Panc1 (cell line): ENCODE data around the gene ELFN2. TPM values are rescaled to one million over a fixed set of nuclear protein-coding genes. Genes with fewer than 3 reads are reported as not detected.

Source experiments
- ATAC-seq: fragments of 200-7000 bp; cut with Tn5 transposase; 2 replicates; pipeline ENCODE4 v1.9.1; 2020; ENCODE audit warnings: mild to moderate bottlenecking, moderate library complexity
- BruUV-seq: library from RNA; stranded (reverse); fragments of 400-500 nt; replicated peaks from 2 replicates; lab custom pipeline; 2021; lab: Mats Ljungman, UMichigan
- CTCF ChIA-PET: fragments of 300-600 bp; sonication (Branson Sonifier 250); formaldehyde crosslinking; loops from one replicate; lab custom pipeline; 2022; ENCODE audit warnings: antibody characterized with exemption; lab: Charles Lee
- POLR2A ChIA-PET: fragments of 300-600 bp; sonication (Branson Sonifier 250); formaldehyde crosslinking; loops from one replicate; lab custom pipeline; 2022; ENCODE audit warnings: antibody characterized with exemption; lab: Charles Lee
- DNase-seq: peaks from one replicate; pipeline ENCODE4 v3.0.0-alpha.2; 2010; ENCODE audit warnings: low read depth, low spot score
- H3K27ac ChIP-seq: 2 replicates; pipeline ENCODE4 v1.5.1; 2011; ENCODE audit warnings: mild to moderate bottlenecking, low read length, inconsistent platforms
- H3K27me3 ChIP-seq: fragments of 200-500 bp; sonication (Bioruptor generic); 2 replicates; pipeline ENCODE4 v1.6.0; 2014; ENCODE audit warnings: low read length, inconsistent platforms; ENCODE audit not compliant: control insufficient read depth, insufficient read depth
- H3K36me3 ChIP-seq: fragments of 200-500 bp; sonication (Bioruptor generic); 2 replicates; pipeline ENCODE4 v1.5.1; 2014; ENCODE audit warnings: inconsistent platforms, mild to moderate bottlenecking, low read length, moderate library complexity; ENCODE audit not compliant: control insufficient read depth, insufficient read depth
- H3K4me1 ChIP-seq: 2 replicates; pipeline ENCODE4 v1.5.1; 2011; ENCODE audit warnings: inconsistent platforms, mild to moderate bottlenecking, low read length, moderate library complexity; ENCODE audit not compliant: control insufficient read depth, insufficient read depth
- H3K4me3 ChIP-seq, 2 experiments: 2 replicates each; pipeline ENCODE4 v1.5.1; 2011 to 2012; ENCODE audit warnings: low read depth in 2 of 2, low read length in 2 of 2, mild to moderate bottlenecking in 2 of 2, inconsistent platforms in 1 of 2, moderate library complexity in 1 of 2
- H3K9me3 ChIP-seq: fragments of 200-500 bp; sonication (Bioruptor generic); 2 replicates; pipeline ENCODE4 v1.5.1; 2014; ENCODE audit warnings: low read depth, mild to moderate bottlenecking, inconsistent platforms, low read length, moderate library complexity; ENCODE audit not compliant: control insufficient read depth, insufficient read depth
- POLR2AphosphoS5 ChIP-seq: IDR thresholded peaks from 2 replicates; pipeline ENCODE4 v1.6.1; 2012; ENCODE audit warnings: mild to moderate bottlenecking, low read depth, low read length, moderate library complexity
- SIN3A ChIP-seq: IDR thresholded peaks from 2 replicates; pipeline ENCODE4 v1.6.1; 2012; ENCODE audit warnings: low read depth, mild to moderate bottlenecking, low read length, moderate library complexity, borderline replicate concordance; ENCODE audit not compliant: insufficient read depth
- TCF7L2 ChIP-seq: IDR thresholded peaks from 2 replicates; pipeline ENCODE4 v1.6.1; 2011; ENCODE audit warnings: mild to moderate bottlenecking, low read depth, low read length, inconsistent platforms
- in situ Hi-C: cut with HindIII; loops from 2 replicates; pipeline ENCODE4 v1.10.0; 2016; ENCODE audit warnings: low sequenced_read_pairs, low pct_unique_long_range_greater_than_20kb
- intact Hi-C: fragments of 100-400 bp; cut with micrococcal nuclease; formaldehyde crosslinking; loops from one replicate; pipeline ENCODE4 v1.10.0; 2022; ENCODE audit not compliant: unreplicated experiment
- total RNA-seq: library from RNA; stranded (reverse); gene quantifications from one replicate; pipeline ENCODE4 v1.2.1, GENCODE V29; 2021; ENCODE audit not compliant: unreplicated experiment
- TF ChIP-seq, protein P1 (sequence below), 2 experiments: IDR thresholded peaks; 2 replicates each; pipeline ENCODE4 v1.6.1; 2011 to 2012; ENCODE audit warnings: low read depth in 2 of 2, control low read depth in 1 of 2, low read length in 1 of 2, mild to moderate bottlenecking in 1 of 2, moderate library complexity in 1 of 2; ENCODE audit not compliant: insufficient read depth in 1 of 2
- TF ChIP-seq, protein P2 (sequence below): fragments of 450-650 bp; IDR thresholded peaks from 2 replicates; pipeline ENCODE4 v1.5.1; 2017; ENCODE audit warnings: mild to moderate bottlenecking

The ELFN2 gene
- total RNA-seq, 1 experiment from 2014 or later = 2.9 TPM

DNA sequence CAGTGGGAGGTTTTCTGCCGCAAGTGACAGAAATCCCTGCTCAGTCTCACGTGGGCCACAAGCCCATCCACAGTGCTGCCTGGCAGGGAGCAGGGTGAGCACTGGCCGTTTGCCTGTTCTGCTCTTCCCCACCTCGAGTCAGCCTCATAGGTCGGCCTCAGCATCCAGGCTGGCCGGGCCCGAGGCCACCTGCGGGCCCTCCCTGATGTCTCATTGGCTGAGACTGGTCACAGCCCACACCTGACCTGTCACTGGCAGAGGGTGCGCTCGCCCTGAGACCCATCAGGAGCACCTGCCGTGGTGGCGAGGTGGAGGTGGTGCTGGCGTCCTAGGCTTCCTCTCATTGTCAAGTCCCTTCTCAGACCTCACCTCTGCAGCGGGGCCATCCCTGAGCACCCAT, 72.1 kb downstream of the ELFN2 start:
- H3K27me3 ChIP-seq = no peaks in the 10 kb centered on the region
- H3K36me3 ChIP-seq = no peaks in the 10 kb centered on the region
- BruUV-seq = no TSS peak
- no peak for DNase-seq
- H3K27ac ChIP-seq = no peak overlapping the region
- no peak for ATAC-seq
- H3K4me1 ChIP-seq = no peaks in the 10 kb centered on the region
- CTCF ChIA-PET = no interaction called here
- intact Hi-C loops = no loop called here
- POLR2A ChIA-PET = no interaction called here
- H3K4me3 ChIP-seq = no peak overlapping the region
- TF ChIP-seq POLR2AphosphoS5 = no peak
- TF ChIP-seq, protein P1, sequence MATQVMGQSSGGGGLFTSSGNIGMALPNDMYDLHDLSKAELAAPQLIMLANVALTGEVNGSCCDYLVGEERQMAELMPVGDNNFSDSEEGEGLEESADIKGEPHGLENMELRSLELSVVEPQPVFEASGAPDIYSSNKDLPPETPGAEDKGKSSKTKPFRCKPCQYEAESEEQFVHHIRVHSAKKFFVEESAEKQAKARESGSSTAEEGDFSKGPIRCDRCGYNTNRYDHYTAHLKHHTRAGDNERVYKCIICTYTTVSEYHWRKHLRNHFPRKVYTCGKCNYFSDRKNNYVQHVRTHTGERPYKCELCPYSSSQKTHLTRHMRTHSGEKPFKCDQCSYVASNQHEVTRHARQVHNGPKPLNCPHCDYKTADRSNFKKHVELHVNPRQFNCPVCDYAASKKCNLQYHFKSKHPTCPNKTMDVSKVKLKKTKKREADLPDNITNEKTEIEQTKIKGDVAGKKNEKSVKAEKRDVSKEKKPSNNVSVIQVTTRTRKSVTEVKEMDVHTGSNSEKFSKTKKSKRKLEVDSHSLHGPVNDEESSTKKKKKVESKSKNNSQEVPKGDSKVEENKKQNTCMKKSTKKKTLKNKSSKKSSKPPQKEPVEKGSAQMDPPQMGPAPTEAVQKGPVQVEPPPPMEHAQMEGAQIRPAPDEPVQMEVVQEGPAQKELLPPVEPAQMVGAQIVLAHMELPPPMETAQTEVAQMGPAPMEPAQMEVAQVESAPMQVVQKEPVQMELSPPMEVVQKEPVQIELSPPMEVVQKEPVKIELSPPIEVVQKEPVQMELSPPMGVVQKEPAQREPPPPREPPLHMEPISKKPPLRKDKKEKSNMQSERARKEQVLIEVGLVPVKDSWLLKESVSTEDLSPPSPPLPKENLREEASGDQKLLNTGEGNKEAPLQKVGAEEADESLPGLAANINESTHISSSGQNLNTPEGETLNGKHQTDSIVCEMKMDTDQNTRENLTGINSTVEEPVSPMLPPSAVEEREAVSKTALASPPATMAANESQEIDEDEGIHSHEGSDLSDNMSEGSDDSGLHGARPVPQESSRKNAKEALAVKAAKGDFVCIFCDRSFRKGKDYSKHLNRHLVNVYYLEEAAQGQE (IDR thresholded peaks at IDR 0.05; ENCODE audit: insufficient read depth in 1 of 2, low read depth in 2 of 2, low read length in 1 of 2) = no peak
- TF ChIP-seq SIN3A = no peak
- TF ChIP-seq, protein P2, sequence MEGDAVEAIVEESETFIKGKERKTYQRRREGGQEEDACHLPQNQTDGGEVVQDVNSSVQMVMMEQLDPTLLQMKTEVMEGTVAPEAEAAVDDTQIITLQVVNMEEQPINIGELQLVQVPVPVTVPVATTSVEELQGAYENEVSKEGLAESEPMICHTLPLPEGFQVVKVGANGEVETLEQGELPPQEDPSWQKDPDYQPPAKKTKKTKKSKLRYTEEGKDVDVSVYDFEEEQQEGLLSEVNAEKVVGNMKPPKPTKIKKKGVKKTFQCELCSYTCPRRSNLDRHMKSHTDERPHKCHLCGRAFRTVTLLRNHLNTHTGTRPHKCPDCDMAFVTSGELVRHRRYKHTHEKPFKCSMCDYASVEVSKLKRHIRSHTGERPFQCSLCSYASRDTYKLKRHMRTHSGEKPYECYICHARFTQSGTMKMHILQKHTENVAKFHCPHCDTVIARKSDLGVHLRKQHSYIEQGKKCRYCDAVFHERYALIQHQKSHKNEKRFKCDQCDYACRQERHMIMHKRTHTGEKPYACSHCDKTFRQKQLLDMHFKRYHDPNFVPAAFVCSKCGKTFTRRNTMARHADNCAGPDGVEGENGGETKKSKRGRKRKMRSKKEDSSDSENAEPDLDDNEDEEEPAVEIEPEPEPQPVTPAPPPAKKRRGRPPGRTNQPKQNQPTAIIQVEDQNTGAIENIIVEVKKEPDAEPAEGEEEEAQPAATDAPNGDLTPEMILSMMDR = no peak
- no peaks in the 10 kb centered on the region for H3K9me3 ChIP-seq
- in situ Hi-C loops = no loop called here

DNA sequence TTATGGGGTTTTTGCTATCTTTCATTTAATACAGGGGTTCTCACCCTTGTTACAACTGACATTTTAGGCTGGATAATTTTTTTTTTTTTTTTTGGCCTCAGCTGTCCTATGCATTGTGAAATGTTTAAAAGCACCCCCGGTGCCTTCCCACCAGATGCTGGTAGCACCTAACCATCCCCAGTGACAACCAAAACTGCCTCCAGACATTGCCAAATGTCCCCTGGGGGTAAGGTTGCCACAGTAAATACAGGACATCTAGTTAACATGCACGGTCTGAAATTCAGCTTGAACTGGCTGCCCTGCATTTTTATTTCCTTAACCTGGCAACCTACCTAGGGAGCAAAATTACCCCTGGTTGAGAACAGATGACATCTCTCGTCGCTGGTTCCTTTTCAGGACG, 72.6 kb downstream of the ELFN2 start:
- no peak for TF ChIP-seq SIN3A
- TF ChIP-seq POLR2AphosphoS5 = no peak
- no peak for TF ChIP-seq TCF7L2
- TF ChIP-seq, protein P1 (IDR thresholded peaks at IDR 0.05; ENCODE audit: insufficient read depth in 1 of 2, low read depth in 2 of 2, low read length in 1 of 2) = no peak
- TF ChIP-seq, protein P2 = no peak
- CTCF ChIA-PET = no interaction called here
- H3K4me3 ChIP-seq = no peak overlapping the region
- in situ Hi-C loops (no loop called here), intact Hi-C loops (no loop called here)
- no peaks in the 10 kb centered on the region for H3K36me3 ChIP-seq
- no TSS peak for BruUV-seq
- no peaks in the 10 kb centered on the region for H3K9me3 ChIP-seq
- H3K27ac ChIP-seq = no peak overlapping the region
- POLR2A ChIA-PET = no interaction called here
- no peaks in the 10 kb centered on the region for H3K27me3 ChIP-seq
- H3K4me1 ChIP-seq = no peaks in the 10 kb centered on the region
- ATAC-seq (no peak), DNase-seq (no peak)
